ENCODE data around the gene TTLL3.
"Not testable (repeated sequence)": the region's sequence is repeated elsewhere in the genome, so short reads cannot be mapped to it uniquely, and the experiment has no call there.

Gene TTLL3

GRCh38 chr3:9770276-9770812 lies 39.7 kb upstream of the TTLL3 start:
- H3K9me3 ChIP-seq (ENCODE audit: control insufficient read depth, low read depth, low read length), result no peaks in the 10 kb centered on the region
- no peak overlapping the region for H3K27ac ChIP-seq (ENCODE audit: low read length)
- H3K27me3 ChIP-seq (ENCODE audit: control insufficient read depth, insufficient read depth, low read length), result peaks cover 49% of the 10 kb centered on the region
- H3K4me3 ChIP-seq (ENCODE audit: low read length), result peak overlapping the region; percentile 46
- peaks cover 6% of the 10 kb centered on the region for H3K4me1 ChIP-seq (ENCODE audit: control insufficient read depth, low read depth, low read length)
- no peaks in the 10 kb centered on the region for H3K36me3 ChIP-seq (ENCODE audit: control insufficient read depth, low read depth, low read length)
- H3K9ac ChIP-seq (ENCODE audit: low read length), result no peak overlapping the region

DNA sequence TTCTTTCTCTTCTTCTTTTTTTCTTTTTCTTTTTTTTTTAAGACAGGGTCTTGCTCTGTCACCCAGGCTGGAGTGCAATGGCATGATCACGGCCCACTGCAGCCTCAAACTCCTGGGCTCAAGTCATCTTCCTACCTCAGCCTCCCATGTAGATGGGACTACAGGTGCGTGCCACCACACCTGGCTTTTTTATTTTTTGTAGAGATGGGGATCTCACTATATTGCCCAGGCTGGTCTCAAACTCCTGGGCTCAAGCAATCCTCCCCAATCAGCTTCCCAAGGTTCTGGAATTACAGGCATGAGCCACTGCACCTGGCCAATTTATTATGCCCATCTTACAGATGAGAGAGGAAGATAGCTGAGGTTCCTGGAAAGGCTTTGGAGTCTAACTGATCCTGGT lies 39.1 kb upstream of the TTLL3 start:
- H3K27me3 ChIP-seq (ENCODE audit: control insufficient read depth, insufficient read depth, low read length), result peaks cover 49% of the 10 kb centered on the region
- H3K9ac ChIP-seq (ENCODE audit: low read length); H3K9me3 ChIP-seq (ENCODE audit: control insufficient read depth, low read depth, low read length); H3K4me1 ChIP-seq (ENCODE audit: control insufficient read depth, low read depth, low read length); H3K36me3 ChIP-seq (ENCODE audit: control insufficient read depth, low read depth, low read length); H3K4me3 ChIP-seq (ENCODE audit: low read length); H3K27ac ChIP-seq (ENCODE audit: low read length): not testable (repeated sequence)

- Histone ChIP-seq H3K27me3 (ENCODE audit: control insufficient read depth, insufficient read depth, low read length) (peaks cover 8% of the 10 kb centered on the region), H3K4me3 (ENCODE audit: low read length) (no peak overlapping the region), H3K9ac (ENCODE audit: low read length) (no peak overlapping the region), H3K4me1 (ENCODE audit: control insufficient read depth, low read depth, low read length) (no peaks in the 10 kb centered on the region), H3K36me3 (ENCODE audit: control insufficient read depth, low read depth, low read length) (peaks cover 14% of the 10 kb centered on the region), H3K9me3 (ENCODE audit: control insufficient read depth, low read depth, low read length) (no peaks in the 10 kb centered on the region), H3K27ac (ENCODE audit: low read length) (no peak overlapping the region)
Measured at GRCh38 chr3:9776896-9777693, 33.0 kb upstream of the TTLL3 start.

GRCh38 chr3:9777694-9778021 lies 32.4 kb upstream of the TTLL3 start:
- no peak overlapping the region for H3K27ac ChIP-seq (ENCODE audit: low read length)
- H3K9ac ChIP-seq (ENCODE audit: low read length), result no peak overlapping the region
- no peaks in the 10 kb centered on the region for H3K9me3 ChIP-seq (ENCODE audit: control insufficient read depth, low read depth, low read length)
- H3K36me3 ChIP-seq (ENCODE audit: control insufficient read depth, low read depth, low read length), result peaks cover 20% of the 10 kb centered on the region
- no peak overlapping the region for H3K4me3 ChIP-seq (ENCODE audit: low read length)
- no peaks in the 10 kb centered on the region for H3K4me1 ChIP-seq (ENCODE audit: control insufficient read depth, low read depth, low read length)
- peaks cover 3% of the 10 kb centered on the region for H3K27me3 ChIP-seq (ENCODE audit: control insufficient read depth, insufficient read depth, low read length)

DNA sequence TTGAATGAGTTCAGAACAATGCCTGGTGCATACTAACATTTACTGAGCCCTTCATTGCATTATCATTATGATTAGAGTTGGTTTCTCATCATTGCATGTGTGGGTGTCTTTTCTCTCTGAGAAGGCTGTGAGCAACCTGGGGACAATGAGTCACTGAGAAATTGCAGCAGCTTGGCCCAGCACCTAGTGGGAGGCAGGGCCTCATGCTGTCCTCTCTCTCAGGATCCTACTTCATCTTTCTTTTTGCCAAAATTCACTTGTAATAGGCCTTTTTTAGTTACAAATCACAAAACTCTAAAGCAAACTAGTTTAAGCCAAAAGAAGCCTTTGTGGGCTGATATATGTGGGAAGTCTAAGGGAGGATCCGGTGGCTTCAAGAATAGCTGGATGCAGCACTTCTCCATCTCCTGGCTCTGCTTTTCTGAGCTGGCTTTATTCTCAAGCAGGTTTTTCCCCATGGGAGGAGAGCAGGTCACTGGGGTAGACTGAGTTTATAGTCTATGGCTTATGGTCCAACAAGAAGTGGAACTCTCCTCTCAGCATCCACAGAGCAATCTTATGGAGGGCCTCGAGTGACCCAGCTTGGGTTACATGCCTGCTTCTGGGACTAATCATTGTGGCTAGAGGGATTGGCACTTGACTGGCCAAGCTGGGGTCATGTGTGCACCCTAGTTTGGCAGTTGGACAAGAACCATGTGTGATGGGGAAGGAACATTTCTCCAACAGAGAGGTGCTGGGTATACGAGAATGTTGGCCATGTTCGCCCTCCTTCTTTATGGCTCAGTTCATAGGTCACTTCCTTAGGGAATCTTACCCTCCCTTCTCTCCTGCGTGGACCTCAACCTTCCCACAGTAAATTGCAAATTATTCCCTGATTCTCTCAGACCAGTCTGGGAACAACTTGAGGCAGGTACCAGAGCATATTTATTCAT lies 31.7 kb upstream of the TTLL3 start:
- Histone ChIP-seq H3K4me1 (ENCODE audit: control insufficient read depth, low read depth, low read length) (no peaks in the 10 kb centered on the region), H3K9ac (ENCODE audit: low read length) (no peak overlapping the region), H3K27ac (ENCODE audit: low read length) (no peak overlapping the region), H3K4me3 (ENCODE audit: low read length) (no peak overlapping the region), H3K36me3 (ENCODE audit: control insufficient read depth, low read depth, low read length) (peaks cover 20% of the 10 kb centered on the region), H3K27me3 (ENCODE audit: control insufficient read depth, insufficient read depth, low read length) (no peaks in the 10 kb centered on the region), H3K9me3 (ENCODE audit: control insufficient read depth, low read depth, low read length) (no peaks in the 10 kb centered on the region)

- Histone ChIP-seq H3K4me1 (ENCODE audit: control insufficient read depth, low read depth, low read length) (no peaks in the 10 kb centered on the region), H3K27ac (ENCODE audit: low read length) (no peak overlapping the region), H3K36me3 (ENCODE audit: control insufficient read depth, low read depth, low read length) (peaks cover 26% of the 10 kb centered on the region), H3K9me3 (ENCODE audit: control insufficient read depth, low read depth, low read length) (no peaks in the 10 kb centered on the region), H3K9ac (ENCODE audit: low read length) (no peak overlapping the region), H3K27me3 (ENCODE audit: control insufficient read depth, insufficient read depth, low read length) (no peaks in the 10 kb centered on the region), H3K4me3 (ENCODE audit: low read length) (no peak overlapping the region)
Measured at GRCh38 chr3:9779075-9779593, 30.9 kb upstream of the TTLL3 start.

DNA sequence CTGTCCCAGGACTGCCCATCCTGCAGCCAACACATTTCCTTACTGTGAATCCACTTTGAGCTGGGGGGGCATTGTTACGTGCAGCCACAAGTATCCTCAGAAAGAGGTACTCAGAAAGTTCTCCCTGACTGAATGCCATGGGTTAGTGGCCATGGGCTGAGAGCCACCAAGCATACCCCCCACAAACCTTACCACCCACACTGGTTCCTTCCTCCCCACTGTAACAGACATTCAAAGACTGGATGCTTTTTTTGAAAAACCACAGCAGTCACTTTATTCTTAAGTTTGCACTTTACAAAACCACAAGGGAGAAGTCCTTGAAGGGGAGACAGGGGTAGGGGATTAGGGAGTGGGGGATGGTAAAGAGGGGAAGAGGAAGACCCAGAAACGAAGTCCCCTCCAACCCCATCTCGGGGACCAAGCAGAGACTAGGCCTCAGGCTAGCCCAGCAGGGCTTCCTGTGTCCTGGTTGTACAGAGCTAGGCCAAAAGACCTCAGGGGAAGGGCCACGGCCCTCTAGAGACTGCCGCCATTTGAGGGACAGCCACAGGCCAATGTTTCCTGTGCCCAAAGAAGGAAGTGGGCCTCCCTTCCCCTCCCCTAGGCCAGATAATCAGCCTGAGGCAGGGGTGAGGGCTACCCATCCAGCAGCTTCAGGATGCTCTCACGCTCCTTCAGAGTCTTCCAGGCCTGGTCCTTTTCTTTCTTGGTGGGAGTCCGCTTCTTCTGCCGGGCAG lies 30.2 kb upstream of the TTLL3 start:
- H3K27ac ChIP-seq (ENCODE audit: low read length), result no peak overlapping the region
- H3K36me3 ChIP-seq (ENCODE audit: control insufficient read depth, low read depth, low read length), result peaks cover 27% of the 10 kb centered on the region
- no peaks in the 10 kb centered on the region for H3K9me3 ChIP-seq (ENCODE audit: control insufficient read depth, low read depth, low read length)
- H3K27me3 ChIP-seq (ENCODE audit: control insufficient read depth, insufficient read depth, low read length), result no peaks in the 10 kb centered on the region
- H3K4me1 ChIP-seq (ENCODE audit: control insufficient read depth, low read depth, low read length), result no peaks in the 10 kb centered on the region
- H3K9ac ChIP-seq (ENCODE audit: low read length), result no peak overlapping the region
- H3K4me3 ChIP-seq (ENCODE audit: low read length), result no peak overlapping the region

DNA sequence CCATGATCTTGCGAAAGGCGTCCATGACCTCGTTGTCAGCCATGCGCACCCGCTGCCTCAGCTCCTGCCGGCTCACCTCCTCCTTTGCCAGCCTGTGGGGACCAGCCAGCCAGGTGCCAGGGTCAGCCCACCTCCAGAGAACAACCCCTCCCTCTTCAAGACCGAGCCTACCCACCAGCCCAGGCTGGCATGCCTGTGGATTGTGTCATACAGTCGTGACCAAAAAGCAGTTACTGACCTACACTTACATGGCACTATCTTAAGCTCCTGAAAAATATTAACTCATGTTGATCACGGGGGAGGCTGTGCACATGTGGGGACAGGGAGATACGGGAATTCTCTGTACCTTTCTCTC lies 29.6 kb upstream of the TTLL3 start:
- Histone ChIP-seq H3K9ac (ENCODE audit: low read length) (no peak overlapping the region), H3K9me3 (ENCODE audit: control insufficient read depth, low read depth, low read length) (no peaks in the 10 kb centered on the region), H3K36me3 (ENCODE audit: control insufficient read depth, low read depth, low read length) (peaks cover 31% of the 10 kb centered on the region), H3K27me3 (ENCODE audit: control insufficient read depth, insufficient read depth, low read length) (no peaks in the 10 kb centered on the region), H3K4me1 (ENCODE audit: control insufficient read depth, low read depth, low read length) (no peaks in the 10 kb centered on the region), H3K27ac (ENCODE audit: low read length) (no peak overlapping the region), H3K4me3 (ENCODE audit: low read length) (no peak overlapping the region)

- Histone ChIP-seq H3K4me3 (ENCODE audit: low read length) (no peak overlapping the region), H3K4me1 (ENCODE audit: control insufficient read depth, low read depth, low read length) (no peaks in the 10 kb centered on the region), H3K36me3 (ENCODE audit: control insufficient read depth, low read depth, low read length) (peaks cover 34% of the 10 kb centered on the region), H3K27ac (ENCODE audit: low read length) (no peak overlapping the region), H3K27me3 (ENCODE audit: control insufficient read depth, insufficient read depth, low read length) (no peaks in the 10 kb centered on the region), H3K9ac (ENCODE audit: low read length) (no peak overlapping the region), H3K9me3 (ENCODE audit: control insufficient read depth, low read depth, low read length) (no peaks in the 10 kb centered on the region)
Measured at GRCh38 chr3:9780910-9781309, 29.2 kb upstream of the TTLL3 start.

DNA sequence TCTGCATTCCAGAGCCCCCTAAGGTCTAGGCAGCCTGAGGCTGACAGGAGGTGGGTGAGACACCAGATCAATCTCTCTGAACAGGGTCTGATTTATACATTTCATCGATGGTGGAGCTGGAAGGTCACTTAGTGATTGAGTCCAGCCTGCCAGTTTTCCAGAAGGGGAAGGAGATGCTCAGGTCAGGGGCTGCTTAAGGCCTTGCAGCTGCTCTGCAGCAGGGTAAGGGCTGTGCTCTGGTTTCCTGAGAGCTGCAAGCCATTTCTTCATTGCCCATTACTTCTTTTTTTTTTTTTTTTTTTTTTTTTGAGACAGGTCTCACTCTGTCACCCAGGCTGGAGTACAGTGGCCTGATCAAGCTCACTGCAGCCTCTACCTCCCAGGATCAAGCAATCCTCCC lies 28.5 kb upstream of the TTLL3 start:
- H3K4me1 ChIP-seq (ENCODE audit: control insufficient read depth, low read depth, low read length), result no peaks in the 10 kb centered on the region
- H3K36me3 ChIP-seq (ENCODE audit: control insufficient read depth, low read depth, low read length), result peaks cover 39% of the 10 kb centered on the region
- H3K27me3 ChIP-seq (ENCODE audit: control insufficient read depth, insufficient read depth, low read length), result no peaks in the 10 kb centered on the region
- no peak overlapping the region for H3K9ac ChIP-seq (ENCODE audit: low read length)
- no peak overlapping the region for H3K4me3 ChIP-seq (ENCODE audit: low read length)
- no peak overlapping the region for H3K27ac ChIP-seq (ENCODE audit: low read length)
- H3K9me3 ChIP-seq (ENCODE audit: control insufficient read depth, low read depth, low read length), result no peaks in the 10 kb centered on the region

DNA sequence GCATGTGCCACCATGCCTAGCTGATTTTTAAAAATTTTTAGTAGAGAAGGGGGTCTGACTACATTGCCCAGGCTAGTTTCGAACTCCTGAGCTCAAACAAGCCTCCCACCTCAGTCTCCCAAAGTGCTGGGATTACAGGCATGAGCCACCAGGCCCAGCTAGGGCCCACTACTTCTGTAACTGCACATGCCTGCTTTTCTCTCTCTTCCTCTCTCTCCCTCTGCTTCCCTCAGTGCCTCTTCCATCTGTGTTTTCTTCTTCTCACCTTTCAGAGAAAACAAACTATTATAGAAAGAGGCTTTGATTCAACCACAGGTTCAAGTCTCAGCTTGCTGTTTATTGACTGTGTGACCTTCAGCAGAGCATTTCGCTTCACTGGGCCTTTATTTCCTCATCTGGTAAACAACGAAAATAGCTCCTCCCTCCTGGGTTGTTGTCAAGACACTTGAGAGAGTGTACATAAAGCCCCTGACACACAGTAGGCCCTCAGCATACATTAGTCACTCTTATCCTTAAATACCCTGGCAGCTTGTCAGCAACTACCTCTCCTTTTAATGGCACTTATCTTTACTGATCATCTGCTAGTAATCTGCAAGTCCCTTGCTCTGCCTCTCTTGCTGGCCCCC lies 28.0 kb upstream of the TTLL3 start:
- no peak overlapping the region for H3K27ac ChIP-seq (ENCODE audit: low read length)
- H3K4me3 ChIP-seq (ENCODE audit: low read length), result no peak overlapping the region
- no peak overlapping the region for H3K9ac ChIP-seq (ENCODE audit: low read length)
- H3K27me3 ChIP-seq (ENCODE audit: control insufficient read depth, insufficient read depth, low read length), result no peaks in the 10 kb centered on the region
- peaks cover 42% of the 10 kb centered on the region for H3K36me3 ChIP-seq (ENCODE audit: control insufficient read depth, low read depth, low read length)
- H3K4me1 ChIP-seq (ENCODE audit: control insufficient read depth, low read depth, low read length), result no peaks in the 10 kb centered on the region
- H3K9me3 ChIP-seq (ENCODE audit: control insufficient read depth, low read depth, low read length), result no peaks in the 10 kb centered on the region

Data from iPS-18a (cell line).